Mononuclear cell (primary cell): ENCODE results near the gene PLEKHM2. TPM values are rescaled to one million over a fixed set of nuclear protein-coding genes. Genes with fewer than 3 reads are reported as not detected.

Experiments
- H3K27me3 ChIP-seq: 2 replicates; pipeline ENCODE4 v1.6.0; 2011; ENCODE audit warnings: low read length, control low read depth; ENCODE audit not compliant: insufficient read depth
- H3K4me1 ChIP-seq: 2 replicates; pipeline ENCODE4 v1.5.1; 2011; ENCODE audit warnings: mild to moderate bottlenecking, low read length, control low read depth; ENCODE audit not compliant: insufficient read depth
- H3K4me3 ChIP-seq: 2 replicates; pipeline ENCODE4 v1.5.1; 2011; ENCODE audit warnings: mild to moderate bottlenecking, low read length, moderate library complexity
- H3K9me3 ChIP-seq: 2 replicates; pipeline ENCODE4 v1.5.1; 2011; ENCODE audit warnings: low read depth, mild to moderate bottlenecking, control low read depth, low read length
- total RNA-seq: library from RNA; depleted of rRNA; stranded (reverse); fragments of >200 nt; gene quantifications from one replicate; pipeline ENCODE4 v1.2.3, GENCODE V29; 2012

Gene PLEKHM2
- total RNA-seq, 1 donor, result 70.7 TPM

DNA sequence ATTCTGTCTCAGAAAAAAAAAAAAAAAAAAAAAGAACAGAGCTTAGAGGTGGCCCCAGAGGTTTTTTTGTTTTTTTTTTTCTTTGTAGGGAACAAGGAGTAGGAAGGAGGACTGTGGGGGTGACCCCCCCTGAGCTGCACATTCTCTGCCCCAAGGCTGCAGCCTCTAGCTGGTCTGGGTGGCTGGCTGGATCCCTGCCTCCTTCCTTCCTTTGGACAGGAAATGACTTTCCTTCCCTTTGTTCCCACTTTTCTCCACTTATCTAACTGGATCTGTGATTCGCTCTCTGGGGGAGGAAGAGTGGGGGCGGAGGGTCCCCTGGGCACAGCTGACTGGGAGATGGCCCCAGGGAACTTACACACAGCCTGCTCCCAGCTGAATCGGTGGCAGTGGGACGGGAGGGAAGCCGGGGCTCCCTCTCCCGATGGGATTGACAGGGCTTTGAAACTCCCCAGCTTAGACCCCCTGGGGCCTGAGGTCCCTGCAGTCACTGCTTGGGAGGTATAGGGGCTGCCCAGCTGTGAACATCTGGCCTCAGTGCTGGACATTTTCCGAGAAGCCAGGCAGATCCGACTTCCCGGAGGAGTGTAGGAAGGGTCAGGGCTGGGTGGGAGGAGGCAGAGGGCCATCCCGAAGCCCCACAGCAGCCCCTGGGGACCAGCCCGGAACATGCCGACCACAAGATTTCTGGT lies 76.5 kb downstream of the PLEKHM2 start:
- peaks cover 10% of the 10 kb centered on the region for H3K4me1 ChIP-seq
- H3K9me3 ChIP-seq, result no peaks in the 10 kb centered on the region
- peaks cover 42% of the 10 kb centered on the region for H3K27me3 ChIP-seq
- no peak overlapping the region for H3K4me3 ChIP-seq

DNA sequence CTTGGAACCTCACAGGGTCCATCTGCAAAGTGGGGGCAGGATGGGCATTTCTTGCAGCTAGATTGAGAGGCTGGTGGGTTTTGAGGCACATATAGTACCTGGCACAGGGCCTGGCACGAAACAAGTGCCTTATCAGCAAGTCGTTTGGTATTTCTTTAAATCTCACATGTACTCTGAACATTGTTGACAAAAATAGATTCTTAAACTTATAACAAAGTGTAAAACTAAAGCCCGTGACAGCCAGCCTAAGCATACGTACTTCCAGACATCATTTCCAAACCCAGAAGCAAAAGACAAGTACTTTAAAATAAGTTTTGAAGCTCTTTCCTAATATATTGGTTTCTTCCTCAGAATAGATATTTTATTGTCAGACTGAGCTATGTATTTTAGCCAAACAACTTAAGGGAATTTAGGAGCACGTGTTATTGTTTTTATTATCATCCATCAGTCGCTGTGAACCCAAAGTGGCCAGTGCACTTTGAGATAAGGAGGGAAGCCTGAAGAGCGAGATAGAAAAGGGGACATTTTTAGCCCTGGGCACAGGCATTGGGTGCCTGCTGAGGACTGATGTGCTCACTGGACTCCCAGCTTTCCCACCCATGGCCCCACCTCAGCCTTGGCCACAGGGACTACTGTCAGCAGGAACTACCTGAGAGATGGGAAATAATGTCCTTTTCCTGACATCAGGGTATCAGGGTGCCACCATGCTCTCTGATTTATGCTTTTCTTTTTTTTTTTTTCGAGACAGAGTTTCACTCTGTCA lies 77.4 kb downstream of the PLEKHM2 start:
- Histone ChIP-seq H3K9me3 (no peaks in the 10 kb centered on the region), H3K4me1 (peaks cover 6% of the 10 kb centered on the region), H3K4me3 (no peak overlapping the region), H3K27me3 (peaks cover 38% of the 10 kb centered on the region)

DNA sequence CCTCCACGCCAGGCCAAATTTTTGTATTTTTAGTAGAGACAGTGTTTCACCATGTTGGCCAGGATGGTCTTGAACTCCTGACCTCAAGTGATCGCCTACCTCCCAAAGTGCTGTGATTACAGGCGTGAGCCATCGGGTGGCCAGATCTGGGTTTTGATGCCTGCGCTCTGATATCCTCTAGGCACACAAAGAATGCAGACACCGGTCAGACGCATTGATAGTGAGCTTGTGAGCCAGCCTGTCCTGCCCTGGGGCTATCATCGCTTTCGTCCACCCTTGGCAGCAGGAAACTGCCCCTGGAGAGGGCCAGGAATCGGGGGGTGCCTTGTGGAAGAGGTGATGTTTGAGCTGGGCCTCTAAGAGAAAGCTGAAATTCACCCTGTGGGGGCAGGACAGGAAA lies 78.4 kb downstream of the PLEKHM2 start:
- no peaks in the 10 kb centered on the region for H3K9me3 ChIP-seq
- peaks cover 5% of the 10 kb centered on the region for H3K4me1 ChIP-seq
- H3K27me3 ChIP-seq, result peaks cover 28% of the 10 kb centered on the region
- H3K4me3 ChIP-seq, result no peak overlapping the region

DNA sequence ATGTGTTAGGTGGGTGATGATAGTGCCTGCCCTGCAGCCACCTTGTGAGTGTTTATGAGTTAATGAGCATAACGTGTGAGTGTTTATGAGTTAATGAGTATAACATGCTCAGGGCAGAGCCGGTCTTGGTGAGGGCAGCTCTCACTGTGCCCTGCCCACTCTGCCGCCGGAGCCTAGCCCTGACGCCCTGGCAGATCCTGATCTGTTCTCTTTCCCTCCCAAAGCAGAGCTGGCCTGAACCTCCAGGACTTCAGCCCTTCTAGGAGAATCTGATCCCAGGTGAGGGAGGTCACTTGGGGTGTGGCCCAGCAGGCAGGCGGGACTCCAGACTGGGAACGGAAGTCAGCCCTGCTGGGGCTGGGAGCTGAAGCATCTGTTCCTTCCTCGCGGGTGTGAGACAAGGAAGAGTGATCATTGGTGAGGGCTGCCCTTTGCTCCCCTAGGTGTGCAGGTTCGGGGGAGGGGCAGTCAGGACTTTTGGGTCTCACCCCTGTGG lies 80.2 kb downstream of the PLEKHM2 start:
- peaks cover 17% of the 10 kb centered on the region for H3K27me3 ChIP-seq

DNA sequence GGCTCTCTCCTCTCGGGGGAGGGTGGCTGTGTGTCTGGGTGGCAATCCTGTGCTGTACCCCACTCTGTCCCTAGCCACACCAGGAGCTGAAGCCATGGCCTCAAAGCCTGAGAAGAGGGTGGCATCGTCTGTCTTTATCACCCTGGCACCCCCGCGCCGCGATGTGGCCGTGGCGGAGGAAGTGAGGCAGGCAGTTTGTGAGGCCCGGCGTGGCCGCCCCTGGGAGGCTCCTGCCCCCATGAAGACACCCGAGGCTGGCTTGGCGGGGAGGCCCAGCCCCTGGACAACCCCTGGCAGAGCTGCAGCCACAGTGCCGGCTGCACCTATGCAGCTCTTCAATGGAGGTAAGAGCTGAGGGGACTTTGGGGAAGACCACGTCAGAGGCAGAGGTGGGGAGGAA lies 80.8 kb downstream of the PLEKHM2 start:
- peaks cover 14% of the 10 kb centered on the region for H3K27me3 ChIP-seq
- no peaks in the 10 kb centered on the region for H3K4me1 ChIP-seq
- H3K4me3 ChIP-seq, result no peak overlapping the region
- no peaks in the 10 kb centered on the region for H3K9me3 ChIP-seq

More for the DNA sequence above, 80.2 kb downstream of the PLEKHM2 start:
- Histone ChIP-seq H3K4me1 (no peaks in the 10 kb centered on the region), H3K9me3 (no peaks in the 10 kb centered on the region), H3K4me3 (no peak overlapping the region)

DNA sequence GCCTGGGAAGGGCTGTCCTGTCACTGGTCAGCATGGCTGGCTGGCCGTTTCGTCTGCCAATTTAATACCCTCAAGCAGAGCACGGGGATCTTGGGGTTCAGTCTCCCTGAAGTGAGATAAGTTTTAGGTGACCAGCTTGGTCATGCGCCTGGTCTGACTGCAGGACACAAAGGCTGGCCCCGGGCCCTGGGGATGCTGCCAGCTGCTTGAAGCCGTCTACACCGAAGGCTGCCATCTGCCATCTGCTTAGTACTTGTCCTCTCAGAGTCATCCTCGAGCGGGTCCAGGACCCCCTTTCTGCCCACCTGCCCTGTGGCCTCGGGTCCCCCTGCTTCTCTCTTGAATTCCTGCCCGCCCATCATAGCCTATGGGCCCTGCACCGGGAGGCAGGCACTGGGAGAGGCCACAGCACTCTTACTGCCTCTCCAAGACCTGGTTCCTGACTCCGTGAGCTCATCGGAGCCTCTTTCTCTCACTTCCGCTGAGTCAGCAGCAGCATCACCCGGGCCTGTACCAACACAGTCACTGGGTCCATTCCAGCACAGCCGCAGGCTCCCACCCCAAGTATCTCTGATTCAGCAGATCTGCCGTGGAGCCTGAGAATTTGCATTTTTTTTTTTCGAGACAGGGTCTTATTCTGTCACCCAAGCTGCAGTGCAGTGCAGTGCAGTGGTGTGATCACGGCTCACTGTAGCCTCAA lies 81.5 kb downstream of the PLEKHM2 start:
- Histone ChIP-seq H3K9me3 (no peaks in the 10 kb centered on the region), H3K27me3 (peaks cover 11% of the 10 kb centered on the region), H3K4me3 (no peak overlapping the region), H3K4me1 (no peaks in the 10 kb centered on the region)

DNA sequence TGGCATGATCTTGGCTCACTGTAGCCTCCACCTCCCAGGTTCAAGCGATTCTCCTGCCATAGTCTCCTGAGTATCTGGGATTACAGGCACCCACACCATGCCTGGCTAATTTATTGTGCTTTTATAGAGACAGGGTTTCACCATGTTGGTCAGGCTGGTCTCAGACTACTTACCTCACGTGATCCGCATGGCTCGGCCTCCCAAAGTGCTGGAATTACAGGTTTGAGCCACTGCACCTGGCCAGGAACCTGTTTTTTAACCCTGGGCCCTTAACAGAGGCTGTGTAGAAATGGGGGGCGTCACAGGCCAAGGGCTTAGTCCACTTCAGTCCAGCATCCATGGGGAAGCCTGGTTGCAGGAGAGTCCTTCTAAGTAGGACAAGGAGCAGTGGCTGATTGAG lies 83.8 kb downstream of the PLEKHM2 start:
- Histone ChIP-seq H3K4me1 (no peaks in the 10 kb centered on the region), H3K4me3 (no peak overlapping the region), H3K9me3 (no peaks in the 10 kb centered on the region), H3K27me3 (no peaks in the 10 kb centered on the region)

DNA sequence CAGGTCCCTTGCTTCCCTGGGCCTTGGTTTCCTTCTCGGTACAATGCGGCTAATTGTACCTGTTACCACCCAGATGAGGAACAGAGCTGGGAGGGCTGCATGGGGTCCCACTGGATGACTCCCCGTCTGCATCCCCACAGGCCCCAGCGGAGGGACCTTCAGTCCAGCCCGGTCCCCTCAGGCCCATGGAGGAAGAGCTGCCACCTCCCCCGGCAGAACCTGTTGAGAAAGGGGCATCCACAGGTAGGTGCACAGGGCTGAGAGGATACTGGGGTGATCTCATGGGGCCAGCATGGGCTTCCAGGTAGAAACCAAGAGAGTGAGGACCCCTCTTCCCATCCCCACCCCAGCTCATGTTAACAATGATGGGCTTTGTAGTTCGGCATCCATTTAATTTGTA lies 84.3 kb downstream of the PLEKHM2 start:
- H3K9me3 ChIP-seq, result no peaks in the 10 kb centered on the region
- no peaks in the 10 kb centered on the region for H3K27me3 ChIP-seq
- H3K4me3 ChIP-seq, result no peak overlapping the region
- H3K4me1 ChIP-seq, result no peaks in the 10 kb centered on the region

DNA sequence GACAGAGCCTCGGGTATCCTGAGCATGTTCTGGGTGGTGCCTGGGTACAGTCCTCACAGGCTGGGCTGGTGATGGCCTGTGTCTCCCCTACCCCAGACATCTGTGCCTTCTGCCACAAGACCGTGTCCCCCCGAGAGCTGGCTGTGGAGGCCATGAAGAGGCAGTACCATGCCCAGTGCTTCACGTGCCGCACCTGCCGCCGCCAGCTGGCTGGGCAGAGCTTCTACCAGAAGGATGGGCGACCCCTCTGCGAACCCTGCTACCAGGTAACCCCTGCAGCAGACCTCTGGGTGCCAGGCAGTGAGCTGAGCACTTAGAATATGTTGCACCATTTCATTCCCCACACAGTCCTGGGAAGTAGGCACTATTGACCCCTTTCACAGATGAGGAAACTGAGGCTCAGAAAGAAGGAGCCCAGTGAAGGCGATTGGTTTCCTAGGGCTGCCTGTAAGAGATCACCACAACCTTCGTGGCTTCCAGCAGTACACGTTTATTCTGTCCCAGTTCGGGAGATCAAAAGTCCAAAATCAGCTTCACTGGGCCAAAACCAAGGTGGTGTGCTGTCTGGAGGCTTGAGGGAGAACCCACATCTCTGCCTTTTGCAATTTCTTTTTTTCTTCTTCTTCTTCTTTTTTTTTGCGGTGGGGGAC lies 86.3 kb downstream of the PLEKHM2 start:
- Histone ChIP-seq H3K4me1 (no peaks in the 10 kb centered on the region), H3K27me3 (no peaks in the 10 kb centered on the region), H3K9me3 (no peaks in the 10 kb centered on the region), H3K4me3 (no peak overlapping the region)

DNA sequence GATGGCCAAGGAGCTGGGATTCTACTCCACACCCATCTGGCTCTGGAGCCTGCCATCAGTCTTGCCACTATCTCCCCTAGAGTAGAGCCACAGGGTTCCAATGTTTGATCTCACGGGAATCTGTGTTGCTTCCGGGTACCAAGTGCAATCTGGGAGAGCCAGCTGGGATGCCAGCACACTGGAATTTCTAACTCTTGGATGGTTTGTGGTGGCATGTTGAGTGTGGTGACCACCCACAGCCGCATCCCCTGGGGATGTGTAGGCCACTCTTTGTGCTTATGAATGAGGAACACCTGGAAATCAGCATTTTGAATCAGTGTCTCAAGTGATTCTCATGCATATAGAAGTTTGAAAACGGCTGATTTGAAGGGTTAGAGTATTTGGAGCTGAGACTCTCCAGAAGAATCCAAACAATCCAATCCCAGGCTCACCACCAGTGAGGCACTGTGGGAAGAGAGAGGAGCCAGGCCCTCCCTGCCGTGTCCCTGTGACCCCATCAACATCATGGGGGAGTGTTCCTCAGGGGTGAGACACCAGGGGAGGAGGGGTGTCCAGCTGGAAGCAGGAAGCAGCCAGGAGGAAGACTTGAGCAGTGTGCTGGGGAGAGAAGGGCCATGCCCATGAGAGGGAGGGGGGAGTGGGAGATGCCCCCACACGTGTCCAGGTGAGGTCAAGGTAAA lies 87.9 kb downstream of the PLEKHM2 start:
- Histone ChIP-seq H3K4me3 (no peak overlapping the region), H3K27me3 (no peaks in the 10 kb centered on the region), H3K9me3 (no peaks in the 10 kb centered on the region), H3K4me1 (no peaks in the 10 kb centered on the region)

DNA sequence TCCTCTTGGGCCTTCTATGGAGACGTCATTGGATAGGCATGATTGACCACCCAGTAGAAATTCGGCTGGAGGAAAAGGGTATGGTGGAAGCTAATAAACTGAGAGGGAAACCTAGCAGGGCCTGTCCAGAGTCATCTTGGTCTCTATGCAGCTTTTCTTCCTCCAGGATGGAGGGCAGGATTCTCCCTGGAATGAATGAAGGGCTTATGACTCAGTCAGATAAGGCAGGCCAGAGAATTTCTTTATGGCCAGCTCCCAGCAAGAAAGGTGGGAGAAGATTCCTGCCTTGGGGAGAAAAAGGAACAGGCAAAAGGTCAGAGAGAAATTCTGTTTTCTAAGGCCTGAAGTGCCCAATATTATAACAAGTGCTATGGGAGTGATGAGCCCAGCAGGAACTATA lies 91.6 kb downstream of the PLEKHM2 start:
- H3K9me3 ChIP-seq, result no peaks in the 10 kb centered on the region
- no peak overlapping the region for H3K4me3 ChIP-seq
- no peaks in the 10 kb centered on the region for H3K27me3 ChIP-seq
- no peaks in the 10 kb centered on the region for H3K4me1 ChIP-seq

DNA sequence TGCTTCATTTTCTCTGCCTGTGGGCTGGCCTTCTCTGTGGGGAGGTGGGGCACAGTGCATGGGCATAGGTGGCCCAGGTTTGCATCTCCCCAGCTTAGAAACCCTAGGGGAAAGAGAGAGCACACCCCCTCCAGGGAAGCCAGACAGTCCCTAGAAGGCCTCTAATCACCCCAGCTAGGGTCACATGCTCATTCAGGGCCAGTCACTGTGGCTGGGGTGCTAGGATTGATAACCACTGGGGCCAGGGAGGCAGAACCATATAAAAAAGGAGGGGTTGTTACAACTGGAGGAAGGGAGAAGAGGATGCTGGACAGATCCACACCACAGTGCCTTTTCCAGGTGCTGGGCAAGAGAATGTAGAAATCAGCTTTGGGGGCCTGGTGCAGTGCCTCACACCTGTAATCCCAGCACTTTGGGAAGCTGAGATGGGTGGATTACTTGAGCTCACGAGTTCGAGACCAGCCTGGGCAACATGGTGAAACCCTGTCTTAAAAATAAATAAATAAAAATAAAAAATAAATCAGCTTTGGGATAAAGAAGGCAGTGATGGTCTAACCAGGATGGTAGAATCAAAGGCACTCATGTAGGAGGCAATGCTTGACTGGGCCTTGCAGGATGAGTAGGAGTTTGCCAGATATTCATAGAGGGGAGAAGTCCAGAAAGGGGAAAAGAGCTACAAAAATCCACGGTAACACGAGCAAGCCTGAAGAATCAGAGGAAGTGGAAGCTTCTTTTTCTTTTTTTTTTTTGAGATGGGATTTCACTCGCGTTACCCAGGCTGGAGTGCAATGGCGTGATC lies 94.0 kb downstream of the PLEKHM2 start:
- Histone ChIP-seq H3K9me3 (no peaks in the 10 kb centered on the region), H3K4me1 (no peaks in the 10 kb centered on the region), H3K4me3 (no peak overlapping the region), H3K27me3 (no peaks in the 10 kb centered on the region)
